ENCODE data around the gene UBE2G1. TPM values are rescaled to one million over a fixed set of nuclear protein-coding genes. Genes with fewer than 3 reads are reported as not detected.

UBE2G1 gene
- total RNA-seq, 3 donors from 2014 or later (not counting 1 experiment from before 2014, with no cell fraction given), result 58.2 to 76.4 (median 64.7) TPM

- H3K27ac ChIP-seq (ENCODE audit: low read length), result no peak overlapping the region
- Mint-ChIP-seq H3K27ac (no peak overlapping the region), H3K9me3 (no peaks in the 10 kb centered on the region), H3K4me1 (peaks cover 9 to 11% of the 10 kb centered on the region in 2 donors), H3K4me3 (no peak overlapping the region), H3K27me3 (ENCODE audit: low read depth in 2 of 2) (no peaks in the 10 kb centered on the region), H3K36me3 (peaks cover 7% of the 10 kb centered on the region)
- no peaks in the 10 kb centered on the region for H3K4me1 ChIP-seq (ENCODE audit: control insufficient read depth, insufficient read depth, low read length)
- H3K27me3 ChIP-seq (ENCODE audit: control insufficient read depth, insufficient read depth, low read length), result no peaks in the 10 kb centered on the region
- no peak overlapping the region for H3K4me3 ChIP-seq (ENCODE audit: low read length)
- DNase-seq, result no peak
- intact Hi-C loops (cut with micrococcal nuclease), result no loop called here
- 96% methylated on average over 5 of the region's 5 CpGs for WGBS (ENCODE audit: insufficient coverage)
- ATAC-seq, result no peak
- H3K36me3 ChIP-seq (ENCODE audit: control insufficient read depth, insufficient read depth, low read length), result peaks cover 18% of the 10 kb centered on the region
- no peaks in the 10 kb centered on the region for H3K9me3 ChIP-seq (ENCODE audit: control insufficient read depth, insufficient read depth, low read length)
- TF ChIP-seq CTCF (IDR thresholded peaks at IDR 0.05), result no peak
Measured at GRCh38 chr17:4276514-4276913, 90.0 kb downstream of the UBE2G1 start.

GRCh38 chr17:4272972-4273368, 93.5 kb downstream of the UBE2G1 start:
- Mint-ChIP-seq H3K9me3 (no peaks in the 10 kb centered on the region), H3K27me3 (ENCODE audit: low read depth in 2 of 2) (no peaks in the 10 kb centered on the region), H3K4me3 (no peak overlapping the region), H3K36me3 (no peaks in the 10 kb centered on the region), H3K27ac (no peak overlapping the region), H3K4me1 (peaks cover 5 to 11% of the 10 kb centered on the region in 2 donors)
- no peaks in the 10 kb centered on the region for H3K27me3 ChIP-seq (ENCODE audit: control insufficient read depth, insufficient read depth, low read length)
- no peak for DNase-seq
- no peaks in the 10 kb centered on the region for H3K4me1 ChIP-seq (ENCODE audit: control insufficient read depth, insufficient read depth, low read length)
- WGBS (ENCODE audit: insufficient coverage), result 89% methylated on average over 4 of the region's 4 CpGs
- H3K27ac ChIP-seq (ENCODE audit: low read length), result no peak overlapping the region
- intact Hi-C loops (cut with micrococcal nuclease), result no loop called here
- H3K9me3 ChIP-seq (ENCODE audit: control insufficient read depth, insufficient read depth, low read length), result no peaks in the 10 kb centered on the region
- TF ChIP-seq CTCF (IDR thresholded peaks at IDR 0.05), result no peak
- H3K36me3 ChIP-seq (ENCODE audit: control insufficient read depth, insufficient read depth, low read length), result peaks cover 14% of the 10 kb centered on the region
- ATAC-seq, result no peak
- H3K4me3 ChIP-seq (ENCODE audit: low read length), result no peak overlapping the region

GRCh38 chr17:4272213-4272971, 94.1 kb downstream of the UBE2G1 start:
- Mint-ChIP-seq H3K4me1 (peaks cover 5 to 11% of the 10 kb centered on the region in 2 donors), H3K36me3 (no peaks in the 10 kb centered on the region), H3K4me3 (no peak overlapping the region), H3K9me3 (no peaks in the 10 kb centered on the region), H3K27me3 (ENCODE audit: low read depth in 2 of 2) (no peaks in the 10 kb centered on the region), H3K27ac (peak overlapping the region in 1 of 2 donors; percentile 3)
- Histone ChIP-seq H3K27me3 (ENCODE audit: control insufficient read depth, insufficient read depth, low read length) (no peaks in the 10 kb centered on the region), H3K36me3 (ENCODE audit: control insufficient read depth, insufficient read depth, low read length) (peaks cover 13% of the 10 kb centered on the region), H3K27ac (ENCODE audit: low read length) (no peak overlapping the region), H3K9me3 (ENCODE audit: control insufficient read depth, insufficient read depth, low read length) (no peaks in the 10 kb centered on the region), H3K4me3 (ENCODE audit: low read length) (no peak overlapping the region), H3K4me1 (ENCODE audit: control insufficient read depth, insufficient read depth, low read length) (no peaks in the 10 kb centered on the region)
- no peak for TF ChIP-seq CTCF (IDR thresholded peaks at IDR 0.05)
- DNase-seq, result no peak
- intact Hi-C loops (cut with micrococcal nuclease), result no loop called here
- no peak for ATAC-seq
- 97% methylated on average over 5 of the region's 6 CpGs for WGBS (ENCODE audit: insufficient coverage)

GRCh38 chr17:4270736-4271135, 95.7 kb downstream of the UBE2G1 start:
- Mint-ChIP-seq H3K27me3 (ENCODE audit: low read depth in 2 of 2) (no peaks in the 10 kb centered on the region), H3K4me1 (peaks cover 2 to 8% of the 10 kb centered on the region in 2 donors), H3K9me3 (no peaks in the 10 kb centered on the region), H3K27ac (no peak overlapping the region), H3K4me3 (no peak overlapping the region), H3K36me3 (no peaks in the 10 kb centered on the region)
- 96% methylated on average over 2 of the region's 3 CpGs for WGBS (ENCODE audit: insufficient coverage)
- no peak overlapping the region for H3K27ac ChIP-seq (ENCODE audit: low read length)
- intact Hi-C loops (cut with micrococcal nuclease), result no loop called here
- peaks cover 11% of the 10 kb centered on the region for H3K36me3 ChIP-seq (ENCODE audit: control insufficient read depth, insufficient read depth, low read length)
- DNase-seq, result no peak
- no peaks in the 10 kb centered on the region for H3K9me3 ChIP-seq (ENCODE audit: control insufficient read depth, insufficient read depth, low read length)
- no peak for ATAC-seq
- H3K27me3 ChIP-seq (ENCODE audit: control insufficient read depth, insufficient read depth, low read length), result no peaks in the 10 kb centered on the region
- TF ChIP-seq CTCF (IDR thresholded peaks at IDR 0.05), result no peak
- no peak overlapping the region for H3K4me3 ChIP-seq (ENCODE audit: low read length)
- H3K4me1 ChIP-seq (ENCODE audit: control insufficient read depth, insufficient read depth, low read length), result no peaks in the 10 kb centered on the region

All from natural killer cell (primary cell).